ENCODE data around the gene SLC25A43.
A peak's percentile ranks its signal among the peaks of the same experiment; 100 is the strongest.

The SLC25A43 gene

GRCh38 chrX:119467842-119468550, 68.9 kb downstream of the SLC25A43 start, which contains the start of gene SLC25A5:
TSS of gene SLC25A5 (plus strand) at chrX:119468444. CDS start at chrX:119468516, 72 bp downstream.
- TF ChIP-seq CTCF (IDR thresholded peaks at IDR 0.05; ENCODE audit: borderline replicate concordance, insufficient read depth, low read depth, low read length): no peak
- H3K4me3 ChIP-seq (ENCODE audit: low read depth, low read length): peak within 1 kb of the TSS; percentile 66

GRCh38 chrX:119468551-119469312, 69.6 kb downstream of the SLC25A43 start:
- TF ChIP-seq CTCF (IDR thresholded peaks at IDR 0.05; ENCODE audit: borderline replicate concordance, insufficient read depth, low read depth, low read length): peak; percentile 81
- peak overlapping the region; percentile 66 for H3K4me3 ChIP-seq (ENCODE audit: low read depth, low read length)

DNA sequence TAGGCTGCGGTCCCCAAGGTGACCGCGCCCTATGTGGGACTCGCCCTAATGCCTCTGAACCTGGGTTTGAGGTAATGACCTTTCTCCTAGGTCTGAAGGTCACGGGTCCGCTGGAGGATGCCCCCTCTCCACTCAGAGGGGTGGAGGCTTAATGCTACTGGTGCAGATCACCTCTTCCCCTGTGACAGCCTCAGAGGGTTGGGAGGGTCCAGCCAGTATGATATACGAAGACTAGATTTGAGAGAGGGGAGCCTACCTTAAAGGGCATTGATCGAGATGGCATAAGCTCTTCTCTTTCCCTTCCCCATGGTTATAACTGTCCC, 70.1 kb downstream of the SLC25A43 start:
- peak overlapping the region; percentile 59 for H3K4me3 ChIP-seq (ENCODE audit: low read depth, low read length)
- no peak for TF ChIP-seq CTCF (IDR thresholded peaks at IDR 0.05; ENCODE audit: borderline replicate concordance, insufficient read depth, low read depth, low read length)

DNA sequence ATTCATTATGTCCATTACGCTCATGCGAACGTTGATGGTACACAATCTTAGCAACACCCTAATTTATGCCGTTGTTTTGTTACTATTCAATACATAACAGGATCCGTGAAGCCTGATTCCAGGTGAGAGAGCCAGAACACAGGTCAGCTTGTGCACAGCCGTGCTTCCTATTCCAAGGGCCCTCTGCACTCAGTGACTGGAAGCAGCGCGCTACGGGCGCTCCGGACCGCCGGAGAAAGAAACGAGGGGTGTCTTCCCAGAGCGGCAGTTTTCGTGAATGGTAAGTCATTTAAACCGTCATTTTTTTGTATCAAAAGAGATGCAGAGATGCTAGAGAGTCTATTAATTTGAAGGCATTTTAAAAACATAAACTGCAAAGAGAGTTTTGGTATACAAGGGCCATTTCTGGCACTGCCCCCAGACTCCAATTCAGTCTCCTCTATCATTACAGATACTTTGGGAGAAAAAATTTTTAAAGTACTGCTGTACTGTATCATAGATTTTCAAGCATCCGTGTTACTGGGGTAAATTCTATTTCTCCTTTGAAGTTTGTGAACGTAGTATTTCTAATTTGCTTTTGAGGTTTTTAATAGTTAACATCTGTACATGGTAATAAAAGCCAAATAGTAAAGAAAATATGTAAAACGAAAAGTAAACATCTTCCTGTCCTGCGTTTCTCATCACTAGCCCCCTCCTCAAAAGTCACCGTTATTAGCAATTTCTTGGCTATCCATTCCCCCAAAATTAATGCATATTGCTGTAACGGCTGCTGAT, 75.7 kb downstream of the SLC25A43 start:
- no peak overlapping the region for H3K4me3 ChIP-seq (ENCODE audit: low read depth, low read length)
- no peak for TF ChIP-seq CTCF (IDR thresholded peaks at IDR 0.05; ENCODE audit: borderline replicate concordance, insufficient read depth, low read depth, low read length)

GRCh38 chrX:119475389-119476101, 76.4 kb downstream of the SLC25A43 start:
- no peak for TF ChIP-seq CTCF (IDR thresholded peaks at IDR 0.05; ENCODE audit: borderline replicate concordance, insufficient read depth, low read depth, low read length)
- no peak overlapping the region for H3K4me3 ChIP-seq (ENCODE audit: low read depth, low read length)

DNA sequence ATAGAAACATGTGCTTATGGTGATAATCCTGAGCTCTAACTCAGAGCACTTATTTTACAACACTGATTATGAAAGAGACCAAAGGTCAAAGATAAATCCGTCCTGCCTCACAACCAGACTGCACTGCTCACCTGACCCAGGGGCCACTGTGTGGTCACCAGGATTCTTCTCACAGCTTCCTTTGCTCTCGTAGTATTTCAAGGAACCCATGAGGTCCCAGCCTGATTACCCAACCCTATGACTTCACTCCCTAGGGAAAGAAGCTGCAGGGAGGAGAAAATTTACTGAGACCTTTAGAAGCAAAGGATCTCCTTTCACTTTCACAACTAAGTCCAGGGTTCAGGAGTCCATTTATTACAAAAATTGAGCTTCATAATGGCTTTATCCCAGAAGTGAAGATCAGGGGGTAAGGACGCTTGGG, 78.7 kb downstream of the SLC25A43 start:
- TF ChIP-seq CTCF (IDR thresholded peaks at IDR 0.05; ENCODE audit: borderline replicate concordance, insufficient read depth, low read depth, low read length): no peak
- no peak overlapping the region for H3K4me3 ChIP-seq (ENCODE audit: low read depth, low read length)
